GM19395 (cell line): ENCODE results near the gene LIMCH1.
"Not testable (repeated sequence)": the region's sequence is repeated elsewhere in the genome, so short reads cannot be mapped to it uniquely, and the experiment has no call there.

ENCODE experiments used
- ATAC-seq: cut with Tn5 transposase; IDR thresholded peaks from one replicate; pipeline ENCODE4 v1.9.1; 2021; ENCODE audit warnings: mild to moderate bottlenecking, moderate library complexity; ENCODE audit not compliant: unreplicated experiment

Gene LIMCH1, protein sequence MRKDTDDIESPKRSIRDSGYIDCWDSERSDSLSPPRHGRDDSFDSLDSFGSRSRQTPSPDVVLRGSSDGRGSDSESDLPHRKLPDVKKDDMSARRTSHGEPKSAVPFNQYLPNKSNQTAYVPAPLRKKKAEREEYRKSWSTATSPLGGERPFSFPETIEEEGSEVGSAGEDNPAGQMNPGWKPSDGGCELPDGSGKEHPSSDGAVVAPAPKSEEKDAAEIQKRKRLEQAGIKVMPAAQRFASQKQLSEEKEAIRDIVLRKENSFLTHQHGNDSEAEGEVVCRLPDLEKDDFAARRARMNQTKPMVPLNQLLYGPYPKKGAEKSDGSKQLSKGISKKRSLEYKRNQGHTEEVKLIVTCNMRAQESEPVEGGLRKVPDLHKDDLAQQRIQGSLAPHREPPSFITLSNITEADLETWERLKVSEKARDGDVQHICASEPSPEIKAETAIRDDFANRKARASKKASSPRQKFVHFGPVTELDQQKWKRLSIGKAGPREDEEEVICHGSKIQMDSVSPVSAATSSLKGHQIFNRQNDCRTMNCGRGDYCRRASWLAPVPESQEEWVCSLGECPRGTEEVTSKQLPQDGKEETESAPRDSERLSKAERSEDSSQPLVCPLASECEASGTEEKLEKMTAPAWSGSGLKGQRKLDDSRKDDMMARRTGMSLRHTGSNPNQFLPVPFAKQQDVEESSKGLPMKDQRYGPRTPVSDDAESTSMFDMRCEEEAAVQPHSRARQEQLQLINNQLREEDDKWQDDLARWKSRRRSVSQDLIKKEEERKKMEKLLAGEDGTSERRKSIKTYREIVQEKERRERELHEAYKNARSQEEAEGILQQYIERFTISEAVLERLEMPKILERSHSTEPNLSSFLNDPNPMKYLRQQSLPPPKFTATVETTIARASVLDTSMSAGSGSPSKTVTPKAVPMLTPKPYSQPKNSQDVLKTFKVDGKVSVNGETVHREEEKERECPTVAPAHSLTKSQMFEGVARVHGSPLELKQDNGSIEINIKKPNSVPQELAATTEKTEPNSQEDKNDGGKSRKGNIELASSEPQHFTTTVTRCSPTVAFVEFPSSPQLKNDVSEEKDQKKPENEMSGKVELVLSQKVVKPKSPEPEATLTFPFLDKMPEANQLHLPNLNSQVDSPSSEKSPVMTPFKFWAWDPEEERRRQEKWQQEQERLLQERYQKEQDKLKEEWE (N-terminal part only)

GRCh38 chr4:41538017-41538733, at the start of gene LIMCH1:
TSS of gene LIMCH1 (plus strand) at chr4:41538157. CDS start at chr4:41605996, 67,839 bp downstream.
- no peak for ATAC-seq

DNA sequence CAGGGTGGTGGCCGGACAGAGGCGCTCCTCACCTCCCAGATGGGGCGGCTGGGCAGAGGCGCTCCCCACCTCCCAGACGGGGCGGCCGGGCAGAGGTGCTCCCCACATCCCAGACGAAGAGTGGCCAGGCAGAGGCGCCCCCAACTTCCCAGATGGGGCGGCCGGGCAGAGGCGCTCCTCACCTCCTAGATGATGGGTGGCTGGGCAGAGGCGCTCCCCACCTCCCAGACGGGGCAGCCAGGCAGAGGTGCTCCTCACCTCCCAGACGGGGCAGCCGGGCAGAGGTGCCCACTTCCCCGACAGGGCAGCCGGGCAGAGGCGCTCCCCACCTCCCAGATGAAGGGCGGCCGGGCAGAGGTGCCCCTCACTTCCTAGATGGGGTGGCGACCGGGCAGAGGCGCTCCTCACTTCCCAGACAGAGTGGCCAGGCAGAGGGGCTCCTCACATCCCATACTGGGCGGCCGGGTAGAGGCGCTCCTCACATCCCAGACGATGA, 46.8 kb upstream of the LIMCH1 start:
- not testable (repeated sequence) for ATAC-seq

DNA sequence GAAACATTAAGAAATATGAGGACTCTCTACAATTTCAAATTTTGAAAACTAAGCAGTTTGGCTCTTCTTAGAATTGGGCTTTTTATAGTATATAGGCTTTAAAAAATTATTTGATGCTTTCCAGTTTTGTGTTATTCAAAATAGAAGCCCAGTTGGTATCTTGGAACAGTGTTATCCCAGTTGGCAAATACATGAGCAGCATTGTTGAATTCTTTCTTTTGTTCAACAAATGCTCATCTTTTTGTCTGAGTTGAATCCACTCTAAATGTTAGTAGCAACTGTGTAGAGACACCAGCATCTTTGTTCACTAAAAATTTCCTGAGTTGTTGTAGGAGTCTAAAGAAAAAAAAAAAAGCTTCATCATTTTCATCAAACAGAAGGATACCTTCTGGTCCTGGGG, 41.0 kb upstream of the LIMCH1 start:
- ATAC-seq = no peak

- ATAC-seq = no peak
These were observed 39.8 kb upstream of the LIMCH1 start for GRCh38 chr4:41498177-41498576.

DNA sequence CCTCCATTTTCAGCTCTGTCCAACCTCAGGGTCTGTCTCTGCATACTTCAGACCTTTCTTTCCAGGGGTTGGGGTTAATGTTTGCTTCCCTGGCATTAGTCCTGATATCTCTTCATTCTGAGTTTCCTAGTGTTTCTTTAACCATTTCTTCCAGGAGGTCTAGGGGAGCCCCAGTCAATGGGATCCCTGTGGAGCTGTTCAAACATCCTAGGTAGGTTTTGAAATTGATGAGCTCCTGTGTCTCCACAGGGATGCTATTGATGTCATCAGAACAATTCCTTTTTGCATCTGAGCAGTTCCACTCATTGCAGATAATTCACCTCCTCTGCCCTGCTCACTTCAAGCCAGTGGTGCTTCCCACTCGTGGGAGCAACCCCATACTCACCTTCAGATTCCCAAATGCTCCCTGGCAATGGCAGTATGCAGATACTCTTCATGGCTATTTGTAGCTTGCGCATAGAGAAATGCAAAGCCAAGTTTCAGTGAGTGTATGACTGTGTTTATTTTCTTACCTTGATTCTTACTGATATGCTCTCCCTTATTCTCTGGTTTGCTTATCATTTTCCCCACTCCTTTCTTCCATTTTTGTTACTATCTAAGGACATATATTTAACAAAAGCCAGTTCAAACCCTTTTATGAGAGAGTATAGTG, 33.7 kb upstream of the LIMCH1 start:
- no peak for ATAC-seq

DNA sequence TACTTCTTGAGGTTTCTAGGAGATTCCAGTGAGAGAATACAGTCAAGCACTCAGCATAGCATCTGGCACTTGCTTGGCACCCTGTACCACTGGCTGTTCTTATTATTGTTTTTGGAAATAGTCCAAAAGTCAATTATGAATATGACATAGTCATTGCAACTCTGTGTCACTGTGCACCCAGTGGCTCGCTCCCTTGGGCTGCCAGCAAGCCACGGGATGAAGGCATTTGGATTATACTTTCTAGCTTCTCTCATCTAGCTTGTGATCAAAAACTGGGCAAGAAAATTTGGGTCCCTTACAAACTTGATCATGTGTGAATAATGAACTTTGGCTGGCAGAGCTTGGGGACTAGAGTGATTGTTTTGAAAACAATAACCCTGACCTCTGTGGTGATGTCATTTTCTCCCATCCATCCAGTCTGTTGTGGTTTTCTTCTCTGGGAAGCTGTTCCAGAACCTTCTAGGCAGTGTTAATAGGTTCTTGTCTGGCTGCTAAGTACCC, 32.7 kb upstream of the LIMCH1 start:
- ATAC-seq = no peak

- no peak for ATAC-seq
These were observed 31.8 kb upstream of the LIMCH1 start for GRCh38 chr4:41506130-41506529.

DNA sequence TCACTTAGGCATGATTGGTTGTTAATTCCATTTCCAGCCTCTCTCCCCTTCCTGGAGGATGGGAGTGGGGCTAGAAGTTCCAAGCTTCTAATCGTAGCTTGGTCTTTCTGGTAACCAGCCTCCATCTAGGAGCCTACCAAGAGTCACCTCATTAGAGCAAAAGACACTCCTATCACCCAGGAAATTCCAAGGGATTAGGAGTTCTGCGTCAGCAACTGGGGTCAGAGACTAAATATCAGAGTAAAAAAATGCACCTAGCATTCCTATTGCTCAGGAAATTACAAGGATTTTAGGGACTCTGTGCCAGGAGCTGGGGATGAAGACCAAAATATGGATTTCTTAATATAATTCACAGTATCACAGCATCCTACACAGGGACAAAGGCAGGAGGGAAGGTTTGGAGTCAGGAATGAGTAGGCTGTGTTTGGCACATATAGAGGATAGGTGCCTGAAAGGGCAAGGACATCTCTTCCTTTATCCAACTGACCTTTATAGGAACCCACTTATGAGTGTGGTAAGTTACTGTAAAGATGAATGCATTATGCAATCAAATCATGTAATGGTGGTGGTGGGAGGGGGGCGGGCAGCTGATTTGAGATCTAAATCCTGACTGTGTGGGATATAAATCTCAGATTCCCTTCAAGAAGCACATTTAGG, 30.5 kb upstream of the LIMCH1 start:
- no peak for ATAC-seq

- no peak for ATAC-seq
These were observed 28.5 kb upstream of the LIMCH1 start for GRCh38 chr4:41509451-41509866.

DNA sequence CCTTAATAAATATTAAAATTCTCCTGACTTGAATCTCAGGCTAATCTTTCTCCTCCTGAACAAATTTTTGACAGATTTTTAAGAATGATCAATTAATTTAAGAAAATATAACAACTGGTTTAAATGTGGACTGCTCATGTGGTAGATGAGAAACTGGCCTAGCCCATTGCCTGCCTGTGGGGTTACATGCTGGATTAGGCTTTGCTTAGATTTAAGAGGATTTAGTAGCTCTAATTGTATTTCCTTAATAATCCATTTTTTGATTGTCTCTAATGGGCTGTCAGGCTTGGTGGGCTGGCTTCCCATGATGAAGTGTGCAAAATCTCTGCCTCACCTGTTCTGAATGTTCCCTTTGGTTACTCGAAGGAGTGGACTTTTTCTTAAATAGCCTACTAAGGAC, 27.8 kb upstream of the LIMCH1 start:
- ATAC-seq = no peak

DNA sequence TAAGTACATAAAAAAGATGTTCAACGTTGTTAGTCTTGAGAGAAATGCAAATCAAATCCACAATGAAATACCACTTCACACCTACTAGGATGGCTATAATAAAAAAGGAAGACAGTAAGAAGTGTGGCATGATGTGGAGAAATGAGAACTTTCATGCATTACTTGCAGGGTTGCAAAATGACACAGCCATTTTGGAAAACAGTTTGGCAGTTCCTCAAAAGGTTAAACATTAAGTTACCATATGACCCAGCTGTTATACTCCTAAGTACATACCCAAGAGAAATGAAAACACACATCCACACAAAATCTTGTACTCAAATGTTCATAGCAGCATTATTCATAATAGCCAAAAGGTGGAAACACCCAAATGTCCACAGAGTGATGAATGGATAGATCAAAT, 25.8 kb upstream of the LIMCH1 start:
- no peak for ATAC-seq

DNA sequence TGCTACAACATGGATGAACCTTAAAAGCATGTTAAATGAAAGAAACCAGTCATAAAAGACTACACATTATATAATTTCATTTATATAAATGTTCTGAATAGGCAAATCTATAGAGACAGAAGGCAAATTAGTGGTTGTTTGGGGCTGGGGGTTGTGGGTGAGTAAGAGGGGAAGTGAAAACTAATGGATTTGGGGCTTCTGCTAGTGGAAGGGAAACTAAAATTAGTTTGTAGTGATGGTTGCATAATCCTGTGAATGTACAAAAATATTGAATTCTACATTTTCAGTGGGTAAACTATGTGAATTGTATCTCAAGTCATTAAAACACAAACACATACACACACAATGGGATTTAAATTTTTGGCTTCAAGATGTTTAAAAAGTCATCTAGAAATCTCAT, 25.4 kb upstream of the LIMCH1 start:
- ATAC-seq = no peak

GRCh38 chr4:41514169-41514568, 23.8 kb upstream of the LIMCH1 start:
- ATAC-seq = no peak

DNA sequence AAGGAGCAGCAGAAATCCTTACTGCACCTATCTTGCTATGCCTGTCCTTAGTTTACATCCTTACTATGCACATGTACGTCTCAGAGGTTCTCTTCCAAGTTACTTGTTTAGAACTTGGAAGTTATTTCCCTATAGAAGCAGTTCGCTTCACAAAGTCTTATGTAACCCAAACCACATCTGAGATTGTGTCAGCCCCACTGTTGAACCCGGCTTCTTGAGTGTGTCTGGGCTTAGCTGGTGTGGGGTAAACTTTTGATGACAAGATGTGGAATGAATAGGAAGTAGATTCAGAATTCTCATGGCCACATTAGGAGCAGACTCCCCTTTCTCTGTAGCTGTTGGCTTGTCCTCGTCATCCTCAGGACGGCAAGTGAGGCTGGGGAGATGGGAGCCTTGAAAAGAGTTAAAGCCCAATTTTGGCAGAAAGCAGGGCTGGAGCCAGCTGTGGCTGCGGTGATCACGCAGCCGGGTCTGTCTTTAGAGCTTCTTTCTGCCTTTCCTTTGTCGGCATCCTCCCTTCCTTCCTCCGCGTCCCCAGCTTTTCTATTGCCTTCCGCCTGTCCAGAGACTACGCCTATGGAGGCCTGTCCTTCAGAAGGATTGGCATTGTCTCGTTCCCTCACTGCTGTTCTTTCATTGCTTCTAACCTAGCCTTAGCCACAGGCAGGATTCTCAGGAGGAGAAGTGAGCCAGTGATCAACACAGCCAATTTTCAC, 23.0 kb upstream of the LIMCH1 start:
- no peak for ATAC-seq

DNA sequence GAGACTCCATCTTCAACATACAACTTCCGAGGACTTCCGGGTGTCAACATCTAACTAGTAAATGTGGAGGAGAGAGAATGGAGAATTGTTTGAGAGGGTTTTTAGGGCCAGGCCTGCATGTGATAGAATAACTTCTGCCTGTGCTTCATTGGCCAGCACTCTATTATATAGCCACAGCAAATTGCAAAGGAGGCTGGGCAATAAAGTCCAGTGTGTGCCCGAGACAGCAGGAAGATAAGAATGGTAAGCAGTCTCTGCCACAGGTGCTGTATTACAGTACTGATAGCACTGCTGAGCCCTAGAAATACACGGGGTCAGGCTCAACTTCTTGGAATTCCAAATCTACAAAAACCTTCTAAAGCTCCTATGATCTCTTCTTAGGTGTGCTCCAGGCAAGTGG, 20.8 kb upstream of the LIMCH1 start:
- ATAC-seq = no peak

- no peak for ATAC-seq
These were observed 20.2 kb upstream of the LIMCH1 start for GRCh38 chr4:41517747-41518146.

- no peak for ATAC-seq
These were observed 13.5 kb upstream of the LIMCH1 start for GRCh38 chr4:41524425-41524824.

DNA sequence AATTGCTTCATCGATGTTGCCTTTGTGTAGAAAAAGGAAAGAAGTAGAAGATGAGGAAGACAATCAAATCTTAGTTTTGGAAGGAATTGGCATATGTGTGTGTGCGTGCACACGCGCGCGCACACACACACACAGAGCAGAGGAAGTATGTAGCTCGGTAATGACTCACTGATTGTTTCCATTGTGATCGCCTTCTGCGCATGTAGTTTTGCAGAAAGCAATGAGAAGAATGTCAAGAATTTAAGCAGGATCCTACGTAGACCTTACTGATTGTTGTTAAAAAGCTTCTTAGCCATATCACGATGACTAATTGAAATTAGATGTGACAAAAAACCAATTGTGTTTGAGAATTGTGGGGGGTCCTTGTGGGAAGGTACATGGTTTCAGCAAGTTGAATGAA, 12.8 kb upstream of the LIMCH1 start:
- no peak for ATAC-seq

DNA sequence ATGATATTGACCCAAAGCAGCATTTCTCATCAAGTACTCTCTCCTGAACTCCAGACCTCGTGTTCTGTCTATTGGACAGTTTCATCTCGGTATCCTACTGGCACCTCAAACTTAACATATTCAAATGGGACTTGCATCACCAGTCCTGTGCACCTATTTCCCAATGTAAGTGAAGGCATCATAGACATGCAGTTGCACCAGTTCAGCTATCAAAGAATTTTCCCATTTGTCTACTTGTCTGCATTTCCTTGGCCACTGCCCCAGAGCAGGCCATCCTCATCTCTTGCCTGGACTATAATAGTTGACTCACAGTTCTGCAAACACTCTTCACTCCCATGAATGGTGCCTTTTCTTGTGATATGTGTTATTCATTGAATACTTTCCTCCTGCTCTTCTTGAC, 11.3 kb upstream of the LIMCH1 start:
- ATAC-seq = no peak
